K562 (cell line): ENCODE measurements around the gene GNRHR. TPM values are rescaled to one million over a fixed set of nuclear protein-coding genes. Genes with fewer than 3 reads are reported as not detected.

Source experiments
- ATAC-seq: fragments of 200-7000 bp; cut with Tn5 transposase; 3 replicates; pipeline ENCODE4 v1.9.1; 2020; ENCODE audit warnings: moderate library complexity
- BruUV-seq: library from RNA; stranded (reverse); fragments of 400-500 nt; replicated peaks from 2 replicates; lab custom pipeline; 2021; lab: Mats Ljungman, UMichigan
- CTCF ChIA-PET: fragments of 300-600 bp; formaldehyde crosslinking; extraction: SDS; loops from one replicate; lab custom pipeline; 2021; ENCODE audit warnings: low intra/inter-chr PET ratio; lab: Yijun Ruan, JAX
- POLR2A ChIA-PET: fragments of 300-600, 350-650 bp; sonication (Branson Sonifier 250); formaldehyde crosslinking; extraction: SDS; loops from one replicate; lab custom pipeline; 2021; ENCODE audit warnings: antibody characterized with exemption, inconsistent platforms; lab: Yijun Ruan, JAX
- DNase-seq, 4 experiments: peaks; one replicate each; pipeline versions ENCODE4 v3.0.0 to v3.0.0-alpha.2; 2011 to 2018; ENCODE audit warnings: low spot score in 3 of 4, mixed read lengths in 3 of 4; ENCODE audit errors: extremely low read depth in 1 of 4
- FAIRE-seq: peaks from 2 replicates; lab custom pipeline; 2011; peaks lifted over from hg19 to GRCh38; lab: Jason Lieb, UNC
- H2AFZ ChIP-seq: 2 replicates; pipeline ENCODE4 v1.6.0; 2011; ENCODE audit warnings: low read depth, low read length, control low read depth, inconsistent platforms
- H3K27ac ChIP-seq: fragments of 200-600 bp; 3 replicates; pipeline ENCODE4 v1.8.0; 2011; ENCODE audit warnings: low read depth, mild to moderate bottlenecking, control low read depth, inconsistent platforms, low read length, moderate library complexity, mixed read lengths; ENCODE audit errors: extremely low read depth
- H3K27me3 ChIP-seq, 2 experiments: fragments of 300-600 bp in 1 of 2; 2 replicates in 1 of 2; 3 replicates in 1 of 2; pipeline versions ENCODE4 v1.6.0 to v1.8.0; 2011; ENCODE audit warnings: inconsistent platforms in 2 of 2, low read length in 2 of 2, mild to moderate bottlenecking in 1 of 2, mixed read lengths in 1 of 2, moderate library complexity in 1 of 2; ENCODE audit not compliant: control insufficient read depth in 2 of 2, insufficient read depth in 2 of 2
- H3K36me3 ChIP-seq: fragments of 300-600 bp; 3 replicates; pipeline ENCODE4 v1.8.0; 2011; ENCODE audit warnings: mild to moderate bottlenecking, low read length, inconsistent platforms; ENCODE audit not compliant: control insufficient read depth, insufficient read depth
- H3K4me1 ChIP-seq, 2 experiments: fragments of 200-600 bp in 1 of 2; replicated peaks in 1 of 2; 2 replicates in 1 of 2; 3 replicates in 1 of 2; pipeline versions ENCODE4 v1.5.1 to v1.8.0; 2011; ENCODE audit warnings: inconsistent platforms in 2 of 2, low read length in 2 of 2, mild to moderate bottlenecking in 1 of 2, mixed read lengths in 1 of 2, moderate library complexity in 1 of 2; ENCODE audit not compliant: control insufficient read depth in 2 of 2, insufficient read depth in 2 of 2
- H3K4me2 ChIP-seq: 2 replicates; pipeline ENCODE4 v1.6.1; 2011; ENCODE audit warnings: low read length, control low read depth, inconsistent platforms, mixed read lengths; ENCODE audit not compliant: insufficient read depth
- H3K4me3 ChIP-seq: fragments of 200-600 bp; sonication (generic), shearing (Covaris generic); 2 replicates; pipeline ENCODE4 v1.5.1; 2016; ENCODE audit warnings: control low read depth, inconsistent platforms
- H3K79me2 ChIP-seq: fragments of 200-600 bp; 3 replicates; pipeline ENCODE4 v1.8.0; 2011; ENCODE audit warnings: low read length, inconsistent platforms; ENCODE audit not compliant: control insufficient read depth, insufficient read depth
- H3K9ac ChIP-seq, 2 experiments: 2 replicates each; pipeline versions ENCODE4 v1.6.0 to v1.6.1; 2011; ENCODE audit warnings: low read depth in 2 of 2, low read length in 2 of 2, control low read depth in 1 of 2, inconsistent platforms in 1 of 2, mild to moderate bottlenecking in 1 of 2, mixed read lengths in 1 of 2; ENCODE audit not compliant: insufficient read depth in 1 of 2
- H3K9me1 ChIP-seq: one replicate; pipeline ENCODE4 v1.6.0; 2011; ENCODE audit warnings: inconsistent platforms, mild to moderate bottlenecking, low read length, moderate library complexity; ENCODE audit not compliant: control insufficient read depth, insufficient read depth
- H3K9me3 ChIP-seq: replicated peaks from 2 replicates; pipeline ENCODE4 v1.5.1; 2011; ENCODE audit warnings: low read depth, low read length, inconsistent platforms; ENCODE audit not compliant: control insufficient read depth, insufficient read depth
- H4K20me1 ChIP-seq: replicated peaks from 2 replicates; pipeline ENCODE4 v1.6.1; 2011; ENCODE audit warnings: low read length, inconsistent platforms, mixed read lengths; ENCODE audit not compliant: control insufficient read depth, insufficient read depth
- PCBP2 ChIP-seq: fragments of 200-400 bp; formaldehyde crosslinking; IDR thresholded peaks from 2 replicates; pipeline ENCODE4 v1.6.1; 2018; ENCODE audit warnings: low read length, low read depth, mild to moderate bottlenecking, moderate library complexity; ENCODE audit not compliant: poor library complexity, severe bottlenecking
- WGBS: fragments of 100-300 bp; shearing (Covaris generic); methylation state at CpG from one replicate; pipeline ENCODE4 v1.1.6; 2016; ENCODE audit warnings: low coverage, mixed read lengths; ENCODE audit not compliant: insufficient coverage; ENCODE audit errors: missing lambda C conversion rate; 5-methylcytosine and 5-hydroxymethylcytosine counted together
- in situ Hi-C: fragments of 300-500 bp; cut with MboI; formaldehyde crosslinking; loops from 4 replicates; pipeline ENCODE4 v1.15.0; 2018; ENCODE audit warnings: inconsistent platforms, mixed read lengths
- intact Hi-C: fragments of 100-400 bp; cut with micrococcal nuclease; formaldehyde crosslinking; loops from 2 replicates; pipeline ENCODE4 v1.14.2; 2022
- polyA plus RNA-seq, 8 experiments: library from polyadenylated mRNA; depleted of rRNA in 4 of 8; stranded (reverse) in 5 of 8; unstranded in 3 of 8; fragments of >200 nt; fragmentation: Nextera tagmentation in 2 of 8; fragmentation: Illumina TruSeq in 1 of 8; extraction: Ambion mirVana in 2 of 8; extraction: Trizol in 1 of 8; gene quantifications; 2 replicates each; pipeline versions ENCODE4 v1.2.1 to v1.2.3, GENCODE V29; 2011 to 2014; ENCODE audit warnings: inconsistent platforms in 1 of 8, missing spikeins in 1 of 8
- total RNA-seq, 7 experiments: library from RNA; depleted of rRNA in 6 of 7; stranded (reverse); fragments of >200 nt in 6 of 7; fragmentation: Illumina TruSeq in 2 of 7; extraction: Trizol in 2 of 7; gene quantifications; 2 replicates each; pipeline versions ENCODE4 v1.2.1 to v1.2.3, GENCODE V29; 2011 to 2021; ENCODE audit warnings: low replicate concordance in 1 of 7
- TF ChIP-seq, protein P1 (sequence below), 2 experiments: fragments of 450-650 bp in 1 of 2; IDR thresholded peaks; 2 replicates each; pipeline ENCODE4 v1.6.1; 2011 to 2017; ENCODE audit warnings: low read depth in 2 of 2, antibody characterized with exemption in 1 of 2, borderline replicate concordance in 1 of 2, low read length in 1 of 2, mild to moderate bottlenecking in 1 of 2, mixed read lengths in 1 of 2; ENCODE audit not compliant: control insufficient read depth in 1 of 2
- TF ChIP-seq, protein P2 (sequence below): fragments of 200-400 bp; formaldehyde crosslinking; IDR thresholded peaks from 2 replicates; pipeline ENCODE4 v1.6.1; 2017; ENCODE audit warnings: mild to moderate bottlenecking, low read depth, low read length, moderate library complexity
- TF ChIP-seq, protein P3 (sequence below): fragments of 450-650 bp; IDR thresholded peaks from 2 replicates; pipeline ENCODE4 v1.6.1; 2016; ENCODE audit warnings: antibody characterized with exemption
- TF ChIP-seq, protein P4 (sequence below): sonication (generic); formaldehyde crosslinking; IDR thresholded peaks from 2 replicates; pipeline ENCODE4 v1.8.0; 2022; ENCODE audit warnings: mild to moderate bottlenecking, low read depth, missing genetic modification reagents

Gene GNRHR
- total and polyA plus RNA-seq, 9 of the 15 experiments (the other 6 are each of a cell fraction or from before 2014, with no cell fraction given): 0.06 to 0.13 TPM; not detected in 7

DNA sequence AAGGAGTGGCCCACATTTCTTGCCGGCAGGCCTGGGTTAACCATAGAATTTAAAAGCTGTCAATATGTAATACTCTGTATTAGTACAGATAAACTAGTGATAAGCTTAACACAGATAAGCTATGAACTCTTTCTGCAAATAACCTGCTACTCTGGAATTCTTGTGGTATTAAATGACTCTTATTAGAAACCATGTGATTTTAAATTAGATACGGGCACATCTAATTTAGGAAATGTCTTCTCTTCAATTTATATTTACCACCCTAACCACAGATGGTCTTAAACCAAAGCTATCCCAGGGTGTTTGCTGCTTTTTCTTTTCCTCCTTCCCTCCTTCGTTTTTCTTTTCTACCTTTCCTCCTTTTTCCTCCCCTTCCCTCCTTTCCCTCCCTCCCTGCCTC lies 4.9 kb downstream of the GNRHR start:
- Histone ChIP-seq H4K20me1 (no peaks in the 10 kb centered on the region), H3K27ac (no peak overlapping the region), H3K9ac (no peak overlapping the region), H3K36me3 (no peaks in the 10 kb centered on the region), H3K27me3 (no peaks in the 10 kb centered on the region), H3K9me1 (no peaks in the 10 kb centered on the region), H3K4me2 (no peak overlapping the region), H3K4me1 (no peaks in the 10 kb centered on the region), H3K79me2 (no peaks in the 10 kb centered on the region), H3K9me3 (no peaks in the 10 kb centered on the region), H3K4me3 (no peak overlapping the region), H2AFZ (no peak overlapping the region)
- POLR2A ChIA-PET: no interaction called here
- DNase-seq (no peak), ATAC-seq (no peak), FAIRE-seq (no peak)
- in situ Hi-C loops: no loop called here
- WGBS: 54% methylated on average over 3 of the region's 3 CpGs
- TF ChIP-seq PCBP2: peak; percentile 29
- TF ChIP-seq, protein P1, sequence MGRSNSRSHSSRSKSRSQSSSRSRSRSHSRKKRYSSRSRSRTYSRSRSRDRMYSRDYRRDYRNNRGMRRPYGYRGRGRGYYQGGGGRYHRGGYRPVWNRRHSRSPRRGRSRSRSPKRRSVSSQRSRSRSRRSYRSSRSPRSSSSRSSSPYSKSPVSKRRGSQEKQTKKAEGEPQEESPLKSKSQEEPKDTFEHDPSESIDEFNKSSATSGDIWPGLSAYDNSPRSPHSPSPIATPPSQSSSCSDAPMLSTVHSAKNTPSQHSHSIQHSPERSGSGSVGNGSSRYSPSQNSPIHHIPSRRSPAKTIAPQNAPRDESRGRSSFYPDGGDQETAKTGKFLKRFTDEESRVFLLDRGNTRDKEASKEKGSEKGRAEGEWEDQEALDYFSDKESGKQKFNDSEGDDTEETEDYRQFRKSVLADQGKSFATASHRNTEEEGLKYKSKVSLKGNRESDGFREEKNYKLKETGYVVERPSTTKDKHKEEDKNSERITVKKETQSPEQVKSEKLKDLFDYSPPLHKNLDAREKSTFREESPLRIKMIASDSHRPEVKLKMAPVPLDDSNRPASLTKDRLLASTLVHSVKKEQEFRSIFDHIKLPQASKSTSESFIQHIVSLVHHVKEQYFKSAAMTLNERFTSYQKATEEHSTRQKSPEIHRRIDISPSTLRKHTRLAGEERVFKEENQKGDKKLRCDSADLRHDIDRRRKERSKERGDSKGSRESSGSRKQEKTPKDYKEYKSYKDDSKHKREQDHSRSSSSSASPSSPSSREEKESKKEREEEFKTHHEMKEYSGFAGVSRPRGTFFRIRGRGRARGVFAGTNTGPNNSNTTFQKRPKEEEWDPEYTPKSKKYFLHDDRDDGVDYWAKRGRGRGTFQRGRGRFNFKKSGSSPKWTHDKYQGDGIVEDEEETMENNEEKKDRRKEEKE (IDR thresholded peaks at IDR 0.05; ENCODE audit: borderline replicate concordance in 1 of 2, control insufficient read depth in 1 of 2, low read depth in 2 of 2, low read length in 1 of 2): no peak
- TF ChIP-seq, protein P2, sequence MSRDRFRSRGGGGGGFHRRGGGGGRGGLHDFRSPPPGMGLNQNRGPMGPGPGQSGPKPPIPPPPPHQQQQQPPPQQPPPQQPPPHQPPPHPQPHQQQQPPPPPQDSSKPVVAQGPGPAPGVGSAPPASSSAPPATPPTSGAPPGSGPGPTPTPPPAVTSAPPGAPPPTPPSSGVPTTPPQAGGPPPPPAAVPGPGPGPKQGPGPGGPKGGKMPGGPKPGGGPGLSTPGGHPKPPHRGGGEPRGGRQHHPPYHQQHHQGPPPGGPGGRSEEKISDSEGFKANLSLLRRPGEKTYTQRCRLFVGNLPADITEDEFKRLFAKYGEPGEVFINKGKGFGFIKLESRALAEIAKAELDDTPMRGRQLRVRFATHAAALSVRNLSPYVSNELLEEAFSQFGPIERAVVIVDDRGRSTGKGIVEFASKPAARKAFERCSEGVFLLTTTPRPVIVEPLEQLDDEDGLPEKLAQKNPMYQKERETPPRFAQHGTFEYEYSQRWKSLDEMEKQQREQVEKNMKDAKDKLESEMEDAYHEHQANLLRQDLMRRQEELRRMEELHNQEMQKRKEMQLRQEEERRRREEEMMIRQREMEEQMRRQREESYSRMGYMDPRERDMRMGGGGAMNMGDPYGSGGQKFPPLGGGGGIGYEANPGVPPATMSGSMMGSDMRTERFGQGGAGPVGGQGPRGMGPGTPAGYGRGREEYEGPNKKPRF: no peak
- TF ChIP-seq, protein P3, sequence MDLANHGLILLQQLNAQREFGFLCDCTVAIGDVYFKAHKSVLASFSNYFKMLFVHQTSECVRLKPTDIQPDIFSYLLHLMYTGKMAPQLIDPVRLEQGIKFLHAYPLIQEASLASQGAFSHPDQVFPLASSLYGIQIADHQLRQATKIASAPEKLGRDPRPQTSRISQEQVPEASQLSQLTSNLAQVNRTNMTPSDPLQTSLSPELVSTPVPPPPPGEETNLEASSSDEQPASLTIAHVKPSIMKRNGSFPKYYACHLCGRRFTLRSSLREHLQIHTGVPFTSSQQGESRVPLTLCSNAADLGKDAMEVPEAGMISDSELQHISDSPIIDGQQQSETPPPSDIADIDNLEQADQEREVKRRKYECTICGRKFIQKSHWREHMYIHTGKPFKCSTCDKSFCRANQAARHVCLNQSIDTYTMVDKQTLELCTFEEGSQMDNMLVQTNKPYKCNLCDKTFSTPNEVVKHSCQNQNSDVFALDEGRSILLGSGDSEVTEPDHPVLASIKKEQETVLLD: no peak
- TF ChIP-seq, protein P4, sequence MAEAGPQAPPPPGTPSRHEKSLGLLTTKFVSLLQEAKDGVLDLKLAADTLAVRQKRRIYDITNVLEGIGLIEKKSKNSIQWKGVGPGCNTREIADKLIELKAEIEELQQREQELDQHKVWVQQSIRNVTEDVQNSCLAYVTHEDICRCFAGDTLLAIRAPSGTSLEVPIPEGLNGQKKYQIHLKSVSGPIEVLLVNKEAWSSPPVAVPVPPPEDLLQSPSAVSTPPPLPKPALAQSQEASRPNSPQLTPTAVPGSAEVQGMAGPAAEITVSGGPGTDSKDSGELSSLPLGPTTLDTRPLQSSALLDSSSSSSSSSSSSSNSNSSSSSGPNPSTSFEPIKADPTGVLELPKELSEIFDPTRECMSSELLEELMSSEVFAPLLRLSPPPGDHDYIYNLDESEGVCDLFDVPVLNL (CRISPR knock-in tag): no peak
- CTCF ChIA-PET: no interaction called here
- no TSS peak for BruUV-seq
- intact Hi-C loops: no loop called here
